GM23338 (cell line): Measurements from ENCODE around the gene CRK. TPM values are rescaled to one million over a fixed set of nuclear protein-coding genes. Genes with fewer than 3 reads are reported as not detected.

Source experiments
- ATAC-seq: fragments of 200-7000 bp; cut with Tn5 transposase; 3 replicates; pipeline ENCODE4 v1.9.1; 2020
- DNase-seq: peaks from one replicate; pipeline ENCODE4 v3.0.0-alpha.2; 2015; ENCODE audit warnings: low spot score
- H2AFZ ChIP-seq: fragments of 200-600 bp; sonication (generic); 2 replicates; pipeline ENCODE4 v1.8.0; 2016; ENCODE audit warnings: antibody characterized with exemption, mild to moderate bottlenecking, moderate library complexity
- H3F3A ChIP-seq: fragments of 200-600 bp; sonication (generic); replicated peaks from 2 replicates; pipeline ENCODE4 v1.8.0; 2017; ENCODE audit warnings: antibody characterized with exemption, mixed run types, low read depth
- H3K27ac ChIP-seq: fragments of 200-600 bp; sonication (generic); 2 replicates; pipeline ENCODE4 v1.6.1; 2016; ENCODE audit warnings: low read depth
- H3K27me3 ChIP-seq: fragments of 200-600 bp; sonication (generic); 2 replicates; pipeline ENCODE4 v1.8.0; 2016; ENCODE audit warnings: mild to moderate bottlenecking, mixed run types, moderate library complexity; ENCODE audit not compliant: insufficient read depth
- H3K36me3 ChIP-seq: fragments of 200-600 bp; sonication (generic); 2 replicates; pipeline ENCODE4 v1.8.0; 2016; ENCODE audit warnings: mild to moderate bottlenecking; ENCODE audit not compliant: insufficient read depth
- H3K4me1 ChIP-seq: fragments of 200-600 bp; sonication (generic); 2 replicates; pipeline ENCODE4 v1.8.0; 2016; ENCODE audit warnings: mild to moderate bottlenecking, moderate library complexity; ENCODE audit not compliant: insufficient read depth
- H3K4me2 ChIP-seq: fragments of 200-600 bp; sonication (generic); 2 replicates; pipeline ENCODE4 v1.7.1; 2017; ENCODE audit warnings: mixed run types
- H3K4me3 ChIP-seq: fragments of 200-600 bp; sonication (generic); 2 replicates; pipeline ENCODE4 v1.6.1; 2016; ENCODE audit warnings: mixed run types
- H3K79me2 ChIP-seq: fragments of 200-600 bp; sonication (generic); replicated peaks from 2 replicates; pipeline ENCODE4 v1.8.0; 2017; ENCODE audit warnings: mild to moderate bottlenecking; ENCODE audit not compliant: insufficient read depth
- H3K9me2 ChIP-seq: fragments of 200-600 bp; sonication (generic); 2 replicates; pipeline ENCODE4 v1.8.0; 2017; ENCODE audit not compliant: insufficient read depth
- H4K20me1 ChIP-seq: fragments of 200-600 bp; sonication (generic); replicated peaks from 2 replicates; pipeline ENCODE4 v1.8.0; 2017; ENCODE audit warnings: mild to moderate bottlenecking; ENCODE audit not compliant: insufficient read depth
- H3K27ac Mint-ChIP-seq: 2 replicates; pipeline ENCODE4 v1.8.0; 2020; ENCODE audit warnings: inconsistent platforms, mild to moderate bottlenecking, moderate library complexity, mixed read lengths
- H3K27me3 Mint-ChIP-seq: 3 replicates; pipeline ENCODE4 v1.8.0; 2022; ENCODE audit warnings: low read depth, mild to moderate bottlenecking, moderate library complexity, mixed read lengths, inconsistent platforms; ENCODE audit not compliant: insufficient read depth, poor library complexity
- H3K36me3 Mint-ChIP-seq: 3 replicates; pipeline ENCODE4 v1.8.0; 2021; ENCODE audit warnings: low read depth, mild to moderate bottlenecking, inconsistent platforms, moderate library complexity, mixed read lengths
- H3K4me1 Mint-ChIP-seq: 3 replicates; pipeline ENCODE4 v1.8.0; 2020; ENCODE audit warnings: mild to moderate bottlenecking, inconsistent platforms, mixed read lengths
- H3K4me3 Mint-ChIP-seq: 3 replicates; pipeline ENCODE4 v1.8.0; 2021; ENCODE audit warnings: moderate library complexity, mild to moderate bottlenecking, inconsistent platforms, mixed read lengths
- H3K9me3 Mint-ChIP-seq: 3 replicates; pipeline ENCODE4 v1.8.0; 2020; ENCODE audit warnings: moderate library complexity, mild to moderate bottlenecking, inconsistent platforms, mixed read lengths
- CREB1 ChIP-seq: fragments of 250-450 bp; sonication (Bioruptor Pico); IDR thresholded peaks from 2 replicates; pipeline ENCODE4 v1.5.0; 2020; ENCODE audit warnings: low read depth, mild to moderate bottlenecking, moderate library complexity
- ETS1 ChIP-seq: IDR thresholded peaks from 2 replicates; pipeline ENCODE4 v1.6.1; 2016; ENCODE audit warnings: antibody characterized with exemption
- EZH2 ChIP-seq: fragments of 200-600 bp; sonication (generic); IDR thresholded peaks from one replicate; pipeline ENCODE4 v1.8.0; 2017; ENCODE audit warnings: antibody characterized with exemption, mild to moderate bottlenecking, low read depth; ENCODE audit not compliant: unreplicated experiment
- EZH2phosphoT487 ChIP-seq: fragments of 200-600 bp; sonication (generic); IDR thresholded peaks from one replicate; pipeline ENCODE4 v1.8.1; 2018; ENCODE audit warnings: antibody characterized with exemption; ENCODE audit not compliant: unreplicated experiment
- JUNB ChIP-seq: IDR thresholded peaks from one replicate; pipeline ENCODE4 v1.6.1; 2016; ENCODE audit warnings: antibody characterized with exemption; ENCODE audit not compliant: unreplicated experiment
- NANOG ChIP-seq: IDR thresholded peaks from 2 replicates; pipeline ENCODE4 v1.6.1; 2016; ENCODE audit warnings: antibody characterized with exemption, borderline replicate concordance
- POLR2AphosphoS5 ChIP-seq: IDR thresholded peaks from 2 replicates; pipeline ENCODE4 v1.6.1; 2016; ENCODE audit warnings: antibody characterized with exemption, low read depth
- REST ChIP-seq: IDR thresholded peaks from one replicate; pipeline ENCODE4 v1.6.1; 2018; ENCODE audit warnings: antibody characterized with exemption; ENCODE audit not compliant: unreplicated experiment
- STAT1 ChIP-seq: IDR thresholded peaks from one replicate; pipeline ENCODE4 v1.6.1; 2016; ENCODE audit warnings: antibody characterized with exemption; ENCODE audit not compliant: unreplicated experiment
- ZNF114 ChIP-seq: fragments of 250-450 bp; sonication (Bioruptor Pico); IDR thresholded peaks from 2 replicates; pipeline ENCODE4 v1.5.0; 2020; ENCODE audit warnings: mild to moderate bottlenecking, moderate library complexity
- ZNF331 ChIP-seq: fragments of 250-450 bp; sonication (Bioruptor Pico); IDR thresholded peaks from 2 replicates; pipeline ENCODE4 v1.5.0; 2020; ENCODE audit warnings: low read depth, mild to moderate bottlenecking, moderate library complexity
- ZNF462 ChIP-seq: fragments of 250-450 bp; sonication (Bioruptor Pico); IDR thresholded peaks from 2 replicates; pipeline ENCODE4 v1.5.0; 2020; ENCODE audit warnings: mild to moderate bottlenecking, moderate library complexity
- polyA plus RNA-seq: library from polyadenylated mRNA; unstranded; fragments of >200 nt; fragmentation: Nextera tagmentation; extraction: Ambion mirVana; gene quantifications from 2 replicates; pipeline ENCODE4 v1.2.1, GENCODE V29; 2016
- total RNA-seq: library from RNA; depleted of rRNA; stranded (reverse); fragments of >200 nt; shearing (Covaris generic); gene quantifications from 2 replicates; pipeline ENCODE4 v1.2.3, GENCODE V29; 2014
- TF ChIP-seq, protein P1 (sequence below), 2 experiments: fragments of 200-600 bp in 1 of 2; sonication (generic) in 1 of 2; conservative IDR thresholded peaks; 2 replicates each; pipeline versions ENCODE4 v1.5.1 to v1.6.1; 2016 to 2017; ENCODE audit warnings: antibody characterized with exemption in 2 of 2, low read depth in 2 of 2, mild to moderate bottlenecking in 2 of 2, moderate library complexity in 1 of 2

Gene CRK
- total and polyA plus RNA-seq, 2 experiments from 2014 or later = 32.6 to 59.8 TPM

GRCh38 chr17:1452836-1453235, 3.2 kb downstream of the CRK start:
- Histone ChIP-seq H2AFZ (no peak overlapping the region), H3K4me2 (no peak overlapping the region), H3K27me3 (no peaks in the 10 kb centered on the region), H3K4me1 (peaks cover 9% of the 10 kb centered on the region), H3K27ac (peak overlapping the region; percentile 50), H3K36me3 (peaks cover 5% of the 10 kb centered on the region), H3K9me2 (no peaks in the 10 kb centered on the region), H3F3A (peaks cover 10% of the 10 kb centered on the region; the same call in 1 of the 2 replicates), H4K20me1 (peaks cover 56% of the 10 kb centered on the region), H3K4me3 (no peak overlapping the region), H3K79me2 (peaks cover 80% of the 10 kb centered on the region)
- no peak overlapping the region for H3K4me3 Mint-ChIP-seq
- DNase-seq (no peak), ATAC-seq (no peak)
- peaks cover 29% of the 10 kb centered on the region for H3K36me3 Mint-ChIP-seq
- peaks cover 20% of the 10 kb centered on the region for H3K4me1 Mint-ChIP-seq
- H3K27ac Mint-ChIP-seq = no peak overlapping the region
- H3K9me3 Mint-ChIP-seq = no peaks in the 10 kb centered on the region
- TF ChIP-seq EZH2phosphoT487 = no peak
- TF ChIP-seq JUNB = no peak
- no peak for TF ChIP-seq NANOG
- no peak for TF ChIP-seq ZNF331 (CRISPR knock-in tag)
- TF ChIP-seq STAT1 = no peak
- TF ChIP-seq POLR2AphosphoS5 = no peak
- no peak for TF ChIP-seq EZH2
- TF ChIP-seq ETS1 = no peak
- no peak for TF ChIP-seq ZNF114
- TF ChIP-seq, protein P1, sequence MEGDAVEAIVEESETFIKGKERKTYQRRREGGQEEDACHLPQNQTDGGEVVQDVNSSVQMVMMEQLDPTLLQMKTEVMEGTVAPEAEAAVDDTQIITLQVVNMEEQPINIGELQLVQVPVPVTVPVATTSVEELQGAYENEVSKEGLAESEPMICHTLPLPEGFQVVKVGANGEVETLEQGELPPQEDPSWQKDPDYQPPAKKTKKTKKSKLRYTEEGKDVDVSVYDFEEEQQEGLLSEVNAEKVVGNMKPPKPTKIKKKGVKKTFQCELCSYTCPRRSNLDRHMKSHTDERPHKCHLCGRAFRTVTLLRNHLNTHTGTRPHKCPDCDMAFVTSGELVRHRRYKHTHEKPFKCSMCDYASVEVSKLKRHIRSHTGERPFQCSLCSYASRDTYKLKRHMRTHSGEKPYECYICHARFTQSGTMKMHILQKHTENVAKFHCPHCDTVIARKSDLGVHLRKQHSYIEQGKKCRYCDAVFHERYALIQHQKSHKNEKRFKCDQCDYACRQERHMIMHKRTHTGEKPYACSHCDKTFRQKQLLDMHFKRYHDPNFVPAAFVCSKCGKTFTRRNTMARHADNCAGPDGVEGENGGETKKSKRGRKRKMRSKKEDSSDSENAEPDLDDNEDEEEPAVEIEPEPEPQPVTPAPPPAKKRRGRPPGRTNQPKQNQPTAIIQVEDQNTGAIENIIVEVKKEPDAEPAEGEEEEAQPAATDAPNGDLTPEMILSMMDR (conservative IDR thresholded peaks at IDR 0.05; ENCODE audit: low read depth in 2 of 2) = no peak
- TF ChIP-seq CREB1 = no peak
- TF ChIP-seq ZNF462 = no peak
- no peak for TF ChIP-seq REST
- H3K27me3 Mint-ChIP-seq = peaks cover 10% of the 10 kb centered on the region
